ENCODE results near the gene MGAT5. TPM values are rescaled to one million over a fixed set of nuclear protein-coding genes. Genes with fewer than 3 reads are reported as not detected.
A peak's percentile ranks its signal among the peaks of the same experiment; 100 is the strongest.

Gene MGAT5
- total and polyA plus RNA-seq, 7 donors, result 1.1 to 7.0 (median 2.1) TPM

DNA sequence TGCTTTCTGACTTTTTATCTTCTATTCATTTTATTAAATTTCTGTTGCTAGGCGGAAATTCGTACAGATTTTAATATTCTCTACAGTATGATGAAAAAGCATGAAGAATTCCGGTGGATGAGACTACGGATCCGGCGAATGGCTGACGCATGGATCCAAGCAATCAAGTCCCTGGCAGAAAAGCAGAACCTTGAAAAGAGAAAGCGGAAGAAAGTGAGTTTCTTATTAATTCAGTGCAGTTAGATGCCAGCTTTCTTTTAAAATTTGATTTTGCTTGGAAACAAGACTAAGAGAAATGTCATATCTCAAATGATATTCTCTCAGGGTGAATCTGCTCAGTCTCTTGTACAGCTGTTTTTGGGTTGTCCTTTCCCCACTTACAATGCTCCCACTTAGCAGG, 84.3 kb downstream of the MGAT5 start:
- Histone ChIP-seq H3K27me3 (ENCODE audit: insufficient read depth in 3 of 3, low read length in 2 of 3) (no peaks in the 10 kb centered on the region), H3K4me3 (no peak overlapping the region), H3K4me1 (no peaks in the 10 kb centered on the region), H3K27ac (no peak overlapping the region), H3K36me3 (ENCODE audit: insufficient read depth in 1 of 2, low read depth in 1 of 2) (no peaks in the 10 kb centered on the region), H3K9me3 (no peaks in the 10 kb centered on the region)
- TF ChIP-seq, protein P1, sequence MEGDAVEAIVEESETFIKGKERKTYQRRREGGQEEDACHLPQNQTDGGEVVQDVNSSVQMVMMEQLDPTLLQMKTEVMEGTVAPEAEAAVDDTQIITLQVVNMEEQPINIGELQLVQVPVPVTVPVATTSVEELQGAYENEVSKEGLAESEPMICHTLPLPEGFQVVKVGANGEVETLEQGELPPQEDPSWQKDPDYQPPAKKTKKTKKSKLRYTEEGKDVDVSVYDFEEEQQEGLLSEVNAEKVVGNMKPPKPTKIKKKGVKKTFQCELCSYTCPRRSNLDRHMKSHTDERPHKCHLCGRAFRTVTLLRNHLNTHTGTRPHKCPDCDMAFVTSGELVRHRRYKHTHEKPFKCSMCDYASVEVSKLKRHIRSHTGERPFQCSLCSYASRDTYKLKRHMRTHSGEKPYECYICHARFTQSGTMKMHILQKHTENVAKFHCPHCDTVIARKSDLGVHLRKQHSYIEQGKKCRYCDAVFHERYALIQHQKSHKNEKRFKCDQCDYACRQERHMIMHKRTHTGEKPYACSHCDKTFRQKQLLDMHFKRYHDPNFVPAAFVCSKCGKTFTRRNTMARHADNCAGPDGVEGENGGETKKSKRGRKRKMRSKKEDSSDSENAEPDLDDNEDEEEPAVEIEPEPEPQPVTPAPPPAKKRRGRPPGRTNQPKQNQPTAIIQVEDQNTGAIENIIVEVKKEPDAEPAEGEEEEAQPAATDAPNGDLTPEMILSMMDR (IDR thresholded peaks at IDR 0.05), result no peak
- DNase-seq (peak in 1 of 2 donors; percentile 17), ATAC-seq (no peak)
- intact Hi-C loops (cut with DNase I), result no loop called here
- 40 to 60% (median 43%) methylated on average over 8 of the region's 8 CpGs for WGBS, 3 donors

DNA sequence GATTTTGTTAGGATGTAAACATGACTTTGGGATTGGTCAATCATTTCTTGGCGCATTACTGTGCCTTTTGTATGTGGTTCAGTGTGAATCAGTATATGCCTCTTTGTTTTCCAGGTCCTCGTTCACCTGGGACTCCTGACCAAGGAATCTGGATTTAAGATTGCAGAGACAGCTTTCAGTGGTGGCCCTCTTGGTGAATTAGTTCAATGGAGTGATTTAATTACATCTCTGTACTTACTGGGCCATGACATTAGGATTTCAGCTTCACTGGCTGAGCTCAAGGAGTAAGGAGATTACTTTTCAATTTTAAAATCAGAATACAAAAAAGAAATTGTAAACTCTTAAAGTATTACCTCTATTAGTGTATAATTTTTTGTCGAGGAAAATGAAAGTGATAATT, 87.6 kb downstream of the MGAT5 start:
- no peak overlapping the region for H3K27ac ChIP-seq
- intact Hi-C loops (cut with DNase I), result no loop called here
- WGBS, 3 donors, result 93 to 94% (median 93%) methylated on average over 3 of the region's 3 CpGs
- H3K4me1 ChIP-seq, result no peaks in the 10 kb centered on the region
- no peaks in the 10 kb centered on the region for H3K9me3 ChIP-seq
- H3K4me3 ChIP-seq, result no peak overlapping the region
- TF ChIP-seq, protein P1 (IDR thresholded peaks at IDR 0.05), result no peak
- DNase-seq (no peak), ATAC-seq (no peak)
- H3K27me3 ChIP-seq (ENCODE audit: insufficient read depth in 3 of 3, low read length in 2 of 3), result no peaks in the 10 kb centered on the region
- no peaks in the 10 kb centered on the region for H3K36me3 ChIP-seq (ENCODE audit: insufficient read depth in 1 of 2, low read depth in 1 of 2)

DNA sequence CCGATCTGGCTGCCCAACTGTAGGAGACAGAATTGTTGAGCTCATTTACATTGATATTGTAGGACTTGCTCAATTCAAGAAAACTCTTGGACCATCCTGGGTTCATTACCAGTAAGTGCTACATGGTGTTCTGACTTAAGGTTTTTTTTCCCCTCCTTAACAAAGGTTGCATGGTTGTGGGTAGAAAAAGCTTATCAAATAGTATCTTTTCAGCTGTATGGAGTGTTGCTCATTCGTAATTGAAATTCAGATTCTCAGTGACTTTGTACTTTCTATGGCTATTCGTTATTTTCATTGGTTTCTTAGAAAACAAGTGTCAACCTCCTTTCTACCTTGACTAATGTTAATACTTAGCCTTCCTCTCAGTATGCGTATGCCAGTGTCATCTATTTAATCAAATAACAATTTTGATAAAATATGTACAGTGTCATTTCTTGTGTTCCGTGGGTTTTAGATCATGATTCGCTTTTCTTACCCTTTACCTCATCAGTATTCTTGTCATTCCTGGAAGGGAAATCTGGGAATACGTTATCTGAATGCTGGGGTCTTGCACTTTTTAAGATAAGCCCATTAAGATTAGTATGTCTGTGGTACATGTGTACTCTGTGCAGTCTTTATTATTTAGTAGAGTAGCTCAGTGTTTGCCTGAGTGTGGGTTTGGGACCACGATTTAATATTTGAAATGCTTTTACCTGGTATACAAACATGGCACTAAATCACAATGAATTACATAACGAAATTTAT, 91.3 kb downstream of the MGAT5 start:
- DNase-seq, result no peak
- Histone ChIP-seq H3K9me3 (no peaks in the 10 kb centered on the region), H3K36me3 (ENCODE audit: insufficient read depth in 1 of 2, low read depth in 1 of 2) (no peaks in the 10 kb centered on the region), H3K4me3 (no peak overlapping the region), H3K27ac (no peak overlapping the region), H3K4me1 (no peaks in the 10 kb centered on the region), H3K27me3 (ENCODE audit: insufficient read depth in 3 of 3, low read length in 2 of 3) (no peaks in the 10 kb centered on the region)
- TF ChIP-seq, protein P1 (IDR thresholded peaks at IDR 0.05), result no peak
- 97 to 99% (median 99%) methylated on average over 9 of the region's 9 CpGs for WGBS, 3 donors
- intact Hi-C loops (cut with DNase I), result no loop called here
- ATAC-seq, result no peak

DNA sequence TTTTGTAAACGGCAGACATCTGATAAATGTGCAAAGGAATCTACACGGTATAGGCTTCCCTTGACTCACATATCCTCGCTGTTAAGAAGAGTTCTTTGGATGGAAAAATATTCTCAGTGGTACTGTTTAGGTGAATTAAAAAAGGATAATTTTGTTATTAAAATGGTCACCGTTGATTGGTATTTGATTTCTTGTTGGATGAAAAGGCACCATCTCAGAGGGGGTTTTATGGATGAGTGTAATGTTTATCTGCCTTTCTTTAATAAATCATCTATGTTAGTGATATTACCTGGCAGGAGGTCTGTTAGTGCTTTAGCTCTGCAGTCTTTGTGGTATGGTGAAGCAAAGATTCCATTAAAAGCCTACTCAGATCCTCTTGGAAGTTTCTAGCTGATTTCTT, 92.3 kb downstream of the MGAT5 start:
- H3K27me3 ChIP-seq (ENCODE audit: insufficient read depth in 3 of 3, low read length in 2 of 3), result no peaks in the 10 kb centered on the region

More for the DNA sequence above, 92.3 kb downstream of the MGAT5 start:
- Histone ChIP-seq H3K36me3 (ENCODE audit: insufficient read depth in 1 of 2, low read depth in 1 of 2) (no peaks in the 10 kb centered on the region), H3K4me3 (no peak overlapping the region), H3K27ac (no peak overlapping the region), H3K9me3 (no peaks in the 10 kb centered on the region), H3K4me1 (no peaks in the 10 kb centered on the region)
- TF ChIP-seq, protein P1 (IDR thresholded peaks at IDR 0.05), result no peak
- intact Hi-C loops (cut with DNase I), result no loop called here
- WGBS, 3 donors, result 89 to 95% (median 91%) methylated on average over 4 of the region's 4 CpGs
- DNase-seq, result no peak
- no peak for ATAC-seq

Data from psoas muscle (tissue), 8 donors.